Renal cortical epithelial cell (primary cell): ENCODE measurements around the gene PHF1. TPM values are rescaled to one million over a fixed set of nuclear protein-coding genes. Genes with fewer than 3 reads are reported as not detected.
"Not testable (repeated sequence)": the region's sequence is repeated elsewhere in the genome, so short reads cannot be mapped to it uniquely, and the experiment has no call there.

Source experiments
- DNase-seq: peaks from one replicate; pipeline ENCODE4 v3.0.0-alpha.2; 2011; ENCODE audit warnings: low read depth
- total RNA-seq: library from RNA; depleted of rRNA; stranded (reverse); fragments of >200 nt; gene quantifications from 2 replicates; pipeline ENCODE4 v1.2.3, GENCODE V29; 2014

PHF1 gene
- total RNA-seq = 11.1 and 16.7 TPM in 2 replicates

DNA sequence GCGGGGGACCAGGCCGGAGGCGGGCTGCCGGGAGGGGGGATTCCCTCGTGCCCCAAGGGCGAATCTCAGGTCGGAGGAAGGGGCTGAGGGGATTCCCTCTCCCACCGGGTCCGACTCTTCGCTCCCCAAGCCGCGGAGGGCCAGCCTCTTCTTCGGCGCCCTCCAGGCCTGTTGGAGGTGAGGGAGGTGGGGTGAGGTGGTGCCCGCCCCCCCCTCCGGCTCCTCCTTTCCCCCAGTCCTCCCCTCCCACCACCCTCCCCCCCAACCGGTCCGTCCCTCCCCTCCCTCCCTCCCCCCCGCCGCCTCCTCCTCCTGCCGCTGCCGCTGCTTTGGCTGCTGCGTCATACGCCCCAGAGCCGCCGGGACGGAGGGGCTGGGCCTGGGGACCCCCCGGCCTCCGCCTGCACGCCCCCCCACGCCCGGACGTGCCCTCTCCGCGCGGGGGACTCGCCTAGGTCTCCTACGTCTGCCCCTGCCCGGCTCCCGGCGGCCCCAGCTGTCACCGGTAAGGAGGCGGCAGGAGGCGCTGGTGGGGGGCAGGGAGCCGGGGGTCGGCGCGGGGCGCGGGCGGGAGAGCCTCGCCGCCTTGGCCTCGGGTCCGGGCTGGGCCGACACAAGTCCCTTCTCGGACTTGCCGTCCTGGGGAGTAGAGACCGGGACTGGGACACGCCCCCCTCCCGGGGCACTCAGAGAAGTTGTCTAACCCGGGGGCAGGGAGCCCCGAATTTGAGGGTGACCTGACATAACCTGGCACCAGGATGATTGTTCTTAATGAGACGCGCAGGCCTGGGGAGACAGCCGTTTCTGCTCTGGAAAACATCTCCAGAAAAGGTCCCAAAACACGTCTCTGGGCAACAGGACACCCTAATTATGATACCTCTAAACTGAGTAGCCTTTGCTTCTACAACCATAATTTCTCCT, at the start of gene PHF1:
TSS of gene PHF1 (plus strand) at position 304 of the 921 bp plus-strand sequence. CDS start 1,250 bp downstream, outside the sequence.
- DNase-seq = peak; percentile 33

DNA sequence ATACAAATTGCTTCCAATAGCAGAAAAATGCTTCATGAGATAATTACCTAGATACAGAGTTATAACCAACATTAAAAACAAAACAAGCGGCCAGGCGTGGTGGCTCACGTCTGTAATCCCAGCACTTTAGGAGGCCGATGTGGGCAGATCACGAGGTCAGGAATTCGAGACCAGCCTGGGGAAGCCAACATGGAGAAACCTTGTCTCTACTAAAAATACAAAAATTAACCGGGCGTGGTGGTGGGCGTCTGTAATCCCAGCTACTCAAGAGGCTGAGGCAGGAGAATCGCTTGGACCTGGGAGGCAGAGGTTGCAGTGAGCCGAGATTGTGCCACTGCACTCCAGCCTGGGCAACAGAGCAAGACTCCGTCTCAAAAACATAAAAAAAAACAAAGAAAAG, 47.3 kb upstream of the PHF1 start:
- DNase-seq = not testable (repeated sequence)

DNA sequence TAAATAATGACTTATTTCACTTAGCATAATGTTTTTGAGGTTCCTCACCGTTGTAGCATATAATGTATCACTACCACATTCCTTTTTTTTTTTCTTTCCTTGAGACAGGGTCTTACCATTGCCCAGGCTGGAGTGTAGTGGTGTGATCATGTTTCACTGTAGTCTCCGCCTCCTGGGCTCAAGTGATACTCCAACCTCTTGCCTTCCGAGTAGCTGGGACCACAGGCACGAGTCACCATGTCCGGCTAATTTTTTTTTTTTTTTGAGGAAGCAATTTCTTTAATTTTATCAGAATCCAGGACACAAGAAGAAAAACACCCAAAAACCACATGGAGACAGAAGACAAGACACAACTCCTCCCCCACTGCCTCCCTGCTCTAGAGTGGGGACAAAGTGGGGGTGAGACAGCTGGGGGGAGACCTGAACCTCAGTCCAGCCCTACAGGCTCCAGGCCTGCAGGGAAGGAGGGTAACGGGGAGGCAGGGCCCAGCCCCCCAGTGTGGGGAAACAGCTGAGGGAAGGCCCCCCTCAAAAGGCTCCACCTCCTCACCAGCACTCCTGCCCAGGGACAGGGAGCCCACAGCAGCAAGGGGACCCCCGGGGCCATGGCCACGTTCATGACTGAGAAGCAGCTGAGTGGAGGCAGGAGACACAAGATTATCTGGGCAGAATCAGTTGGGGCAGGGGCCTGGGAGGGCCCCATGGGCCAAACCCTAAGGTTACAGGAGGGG, 46.2 kb upstream of the PHF1 start:
- DNase-seq = peak; percentile 73

DNA sequence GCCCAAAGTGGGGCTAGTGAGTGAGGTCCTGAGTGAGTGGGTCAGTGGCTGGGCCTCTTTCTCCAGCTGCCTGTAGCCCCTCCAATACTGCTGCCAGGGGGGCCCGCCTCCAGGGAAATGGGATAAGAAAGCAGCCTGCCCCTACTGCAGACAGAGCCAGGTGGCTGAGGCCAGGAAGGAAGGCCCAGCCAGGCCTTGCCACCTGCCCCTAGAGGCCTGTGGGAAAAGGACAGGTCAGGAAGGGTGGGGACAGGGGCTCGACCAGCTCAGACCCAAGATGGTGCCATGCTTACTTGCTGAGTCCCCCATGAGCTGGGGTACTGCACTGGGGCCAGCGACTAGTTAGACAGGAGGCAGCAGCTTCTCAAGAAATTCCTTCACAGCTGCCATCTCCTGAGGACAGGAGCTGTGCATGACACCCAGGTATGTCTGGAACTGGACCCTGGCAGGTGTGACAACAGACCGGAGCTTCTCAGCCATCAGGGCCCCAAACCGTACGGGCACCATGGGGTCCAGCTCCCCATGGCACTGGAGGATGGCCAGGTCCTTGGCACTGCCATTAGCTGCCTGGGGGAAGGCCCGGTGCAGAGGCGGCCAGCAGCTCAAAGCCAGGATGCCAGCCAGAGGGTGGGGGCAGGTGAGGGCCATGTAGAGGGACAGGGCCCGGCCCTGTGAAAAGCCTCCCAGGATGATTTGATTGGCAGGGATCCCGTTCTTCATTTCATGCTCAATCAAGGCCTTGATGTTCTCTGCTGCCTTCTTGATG, 45.4 kb upstream of the PHF1 start:
- DNase-seq = not testable (repeated sequence)

DNA sequence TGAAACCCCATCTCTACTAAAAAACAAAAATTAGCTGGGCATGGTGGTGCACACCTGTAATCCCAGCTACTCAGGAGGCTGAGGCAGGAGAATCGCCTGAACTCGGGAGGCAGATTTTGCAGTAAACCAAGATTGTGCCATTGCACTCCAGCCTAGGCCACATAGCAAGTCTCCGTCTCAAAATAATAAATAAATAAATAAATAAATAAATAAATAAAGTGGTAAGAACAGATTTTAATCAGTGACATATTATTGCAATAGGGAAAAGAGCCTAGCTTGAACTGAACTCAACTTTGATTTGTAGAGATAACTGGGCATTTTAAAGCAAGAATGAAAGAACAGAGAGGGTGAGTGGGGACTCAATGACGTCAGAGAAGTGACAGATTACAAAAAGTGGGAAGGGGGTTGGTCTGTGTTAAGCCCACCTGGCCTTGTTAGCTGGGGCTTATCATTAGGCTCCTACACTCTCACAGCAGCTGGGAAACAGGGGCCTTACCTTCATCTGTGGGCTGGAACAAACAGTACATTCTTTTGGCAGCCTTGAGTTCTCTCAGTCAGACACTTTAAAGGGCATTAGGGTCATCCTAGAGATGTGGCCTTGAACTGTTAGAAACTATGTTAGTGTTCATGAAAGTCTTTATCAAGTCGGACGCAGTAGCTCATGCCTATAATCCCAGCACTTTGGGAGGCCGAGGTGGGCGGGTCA, 43.7 kb upstream of the PHF1 start:
- DNase-seq = no peak

DNA sequence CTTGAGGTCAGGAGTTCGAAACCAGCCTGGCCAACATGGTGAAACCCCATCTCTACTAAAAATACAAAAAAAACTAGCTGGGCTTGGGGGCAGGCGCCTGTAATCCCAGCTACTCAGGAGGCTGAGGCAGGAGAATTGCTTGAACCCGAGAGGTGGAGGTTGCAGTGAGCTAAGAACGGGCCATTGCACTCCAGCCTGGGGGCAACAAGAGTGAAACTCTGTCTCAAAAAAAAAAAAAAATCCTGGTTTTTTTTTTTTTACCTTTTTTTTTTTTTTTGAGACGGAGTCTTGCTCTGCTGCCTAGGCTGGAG, 43.1 kb upstream of the PHF1 start:
- DNase-seq = not testable (repeated sequence)

DNA sequence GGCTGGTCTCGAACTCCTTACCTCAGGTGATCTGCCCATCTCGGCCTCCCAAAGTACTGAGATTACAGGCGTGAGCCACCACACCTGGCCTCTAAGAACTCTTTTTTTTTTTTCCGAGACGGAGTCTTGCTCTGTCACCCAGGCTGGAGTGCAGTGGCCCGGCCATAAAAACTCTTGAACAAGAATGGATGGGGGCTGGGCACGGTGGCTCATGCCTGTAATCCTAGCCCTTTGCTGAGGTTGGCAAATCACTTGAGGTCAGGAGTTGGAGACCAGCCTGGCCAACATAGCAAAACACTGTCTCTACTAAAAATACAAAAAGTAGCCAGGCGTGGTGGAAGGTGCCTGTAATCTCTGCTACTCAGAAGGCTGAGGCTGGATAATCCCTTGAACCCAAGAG, 38.9 kb upstream of the PHF1 start:
- DNase-seq = not testable (repeated sequence)

DNA sequence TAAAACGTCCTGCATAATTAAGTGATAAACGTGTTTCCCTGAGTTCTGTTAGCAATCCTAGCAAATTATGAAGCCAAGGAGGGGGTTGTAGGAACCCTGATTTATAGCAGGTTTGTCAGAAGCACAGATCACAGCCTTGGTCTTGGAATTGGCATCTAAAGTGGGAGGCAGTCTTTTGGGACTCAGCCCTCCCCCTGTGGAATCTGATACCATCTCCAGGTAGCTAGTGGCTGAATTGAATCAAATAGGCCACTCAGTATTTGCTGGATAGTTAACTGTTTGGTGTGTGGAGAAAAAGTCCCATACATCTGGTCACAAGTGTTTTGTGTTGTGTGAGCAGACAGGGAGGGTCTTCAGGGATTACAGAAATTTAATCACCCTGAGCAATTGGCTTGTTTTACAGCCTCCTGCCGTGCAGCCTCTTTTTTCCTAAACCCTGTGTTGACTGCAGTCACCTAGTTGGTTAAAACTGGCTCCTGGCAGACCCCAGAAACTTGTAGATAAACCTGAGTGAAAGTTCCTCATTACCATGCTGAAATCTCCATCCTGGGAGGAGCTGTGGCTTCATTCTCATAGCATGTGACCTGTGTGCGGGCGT, 38.2 kb upstream of the PHF1 start:
- no peak for DNase-seq

DNA sequence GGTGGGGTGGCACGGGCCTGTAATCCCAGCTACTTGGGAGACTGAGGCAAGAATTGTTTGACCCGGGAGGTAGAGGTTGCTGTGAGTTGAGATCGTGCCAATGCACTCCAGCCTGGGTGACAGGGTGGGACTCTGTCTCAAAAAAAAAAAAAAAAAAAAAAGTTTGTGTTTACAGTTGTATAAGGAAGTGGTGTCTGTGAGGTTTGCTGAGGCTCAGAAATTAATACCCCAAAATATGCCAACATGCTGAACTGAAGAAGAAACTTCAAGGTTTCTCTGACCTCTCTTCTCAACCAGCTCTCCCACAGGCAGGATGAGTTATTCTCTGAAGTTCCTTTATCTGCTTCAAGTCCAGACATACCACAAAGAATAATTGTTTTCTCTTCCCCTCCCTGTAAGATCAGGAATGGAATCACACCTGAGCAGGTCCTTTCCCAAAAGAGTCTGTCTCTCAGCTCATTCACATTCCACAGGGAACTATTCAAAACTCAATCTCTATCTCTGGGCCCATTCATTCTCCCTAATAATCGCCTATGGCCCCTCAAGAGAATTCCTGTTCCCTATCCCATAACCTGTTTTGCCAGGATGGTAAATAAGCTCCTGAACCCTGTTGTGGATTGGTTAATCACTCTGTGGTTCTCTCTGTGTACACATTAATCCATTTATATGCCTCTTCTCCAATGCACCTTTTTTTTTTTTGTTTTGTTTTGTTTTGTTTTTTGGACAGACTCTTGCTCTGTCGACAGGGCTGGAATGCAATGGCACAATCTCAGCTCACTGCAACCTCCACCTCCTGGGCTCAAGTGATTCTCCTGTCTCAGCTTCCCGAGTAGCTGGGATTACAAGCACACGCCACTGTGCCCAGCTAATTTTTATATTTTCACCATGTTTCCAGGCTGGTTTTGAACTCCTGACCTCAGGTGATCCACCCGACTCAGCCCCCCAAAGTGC, 36.6 kb upstream of the PHF1 start:
- DNase-seq = peak; percentile 41

DNA sequence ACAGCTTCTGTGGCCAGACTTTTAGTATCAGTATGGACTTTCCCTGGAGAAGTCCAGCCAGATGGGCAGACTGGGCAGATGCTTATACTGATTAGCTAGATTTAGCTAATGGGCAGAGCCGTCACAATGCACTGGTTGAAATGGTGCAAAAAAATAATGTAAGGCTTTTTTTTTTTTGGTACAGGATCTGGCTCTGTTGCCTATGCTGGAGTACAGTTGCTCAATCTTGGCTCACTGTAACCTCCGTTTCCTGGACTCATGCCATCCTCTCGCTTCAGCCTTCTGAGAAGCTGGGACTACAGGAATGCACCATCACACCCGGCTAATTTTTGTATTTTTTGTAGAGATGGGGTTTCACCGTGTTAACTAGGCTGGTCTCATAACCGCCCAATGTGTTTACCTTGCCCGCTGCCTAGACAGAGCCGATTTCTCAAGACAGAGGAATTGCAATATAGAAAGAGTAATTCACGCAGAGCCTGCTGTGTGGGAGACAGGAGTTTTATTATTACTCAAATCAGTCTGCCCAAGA, 35.6 kb upstream of the PHF1 start:
- peak; percentile 91 for DNase-seq

DNA sequence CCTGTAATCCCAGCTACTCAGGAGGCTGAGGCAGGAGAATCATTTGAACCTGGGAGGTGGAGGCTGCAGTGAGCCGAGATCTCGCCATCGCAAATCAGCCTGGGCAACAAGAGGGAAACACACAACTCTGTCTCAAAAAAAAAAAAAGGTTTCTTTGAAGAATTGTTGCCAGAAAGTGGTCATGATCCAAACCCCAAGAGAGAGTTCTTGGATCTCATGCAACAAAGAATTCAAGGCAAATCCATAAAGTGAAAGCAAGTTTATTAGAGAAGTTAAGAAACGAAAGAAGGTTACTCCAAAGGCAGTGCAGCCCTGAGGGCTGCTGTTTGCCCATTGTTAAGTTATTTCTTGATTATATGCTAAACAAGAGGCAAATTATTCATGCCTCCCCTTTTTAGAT, 33.6 kb upstream of the PHF1 start:
- no peak for DNase-seq

DNA sequence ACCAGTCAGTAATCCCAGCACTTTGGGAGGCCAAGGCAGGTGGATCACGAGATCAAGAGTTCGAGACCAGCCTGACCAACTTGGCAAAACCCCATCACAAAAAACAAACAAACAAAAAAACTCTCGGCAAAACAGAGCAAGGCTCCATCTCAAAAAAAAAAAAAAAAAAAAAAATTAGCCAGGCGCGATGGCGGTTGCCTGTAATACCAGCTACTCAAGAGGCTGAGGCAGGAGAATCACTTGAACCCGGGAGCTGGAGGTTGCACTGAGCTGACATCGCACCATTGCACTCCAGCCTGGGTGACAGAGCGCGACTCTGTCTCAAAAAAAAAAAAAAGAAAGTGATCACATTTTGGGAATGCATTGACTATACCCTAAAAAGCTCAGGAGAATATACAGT, 31.6 kb upstream of the PHF1 start:
- DNase-seq = not testable (repeated sequence)

DNA sequence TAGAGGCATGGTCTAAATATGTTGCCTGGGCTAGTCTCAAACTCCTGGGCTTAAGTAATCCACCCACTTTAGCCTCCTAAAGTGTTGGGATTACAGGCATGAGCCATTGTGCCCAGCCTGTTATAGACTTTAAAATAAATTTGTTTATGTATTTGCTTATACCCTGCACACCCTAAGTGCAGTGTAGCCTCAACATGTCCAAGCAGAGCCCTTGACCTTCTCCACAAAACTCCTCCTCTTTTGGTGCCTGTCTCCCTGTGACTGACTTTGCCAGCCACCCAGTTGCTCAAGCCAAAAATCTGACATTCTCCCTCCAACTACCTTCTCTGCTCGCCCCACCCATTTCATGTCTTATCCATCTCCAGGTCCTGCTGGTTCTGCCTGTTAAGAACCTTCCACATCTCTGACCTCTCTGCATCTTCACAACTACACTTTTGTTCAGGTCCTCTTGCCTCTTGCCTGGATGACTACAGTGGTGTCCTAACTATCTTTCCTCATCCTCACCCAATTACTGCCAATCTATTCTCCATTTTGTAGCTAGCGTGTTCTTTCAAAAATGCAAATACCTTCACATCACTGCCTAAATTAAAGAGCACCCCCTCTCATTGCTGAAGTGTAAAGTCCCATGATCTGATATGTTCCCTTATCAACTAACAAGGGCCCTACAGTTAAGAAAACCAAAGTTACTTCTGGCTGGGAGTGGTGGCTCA, 30.4 kb upstream of the PHF1 start:
- DNase-seq = no peak

DNA sequence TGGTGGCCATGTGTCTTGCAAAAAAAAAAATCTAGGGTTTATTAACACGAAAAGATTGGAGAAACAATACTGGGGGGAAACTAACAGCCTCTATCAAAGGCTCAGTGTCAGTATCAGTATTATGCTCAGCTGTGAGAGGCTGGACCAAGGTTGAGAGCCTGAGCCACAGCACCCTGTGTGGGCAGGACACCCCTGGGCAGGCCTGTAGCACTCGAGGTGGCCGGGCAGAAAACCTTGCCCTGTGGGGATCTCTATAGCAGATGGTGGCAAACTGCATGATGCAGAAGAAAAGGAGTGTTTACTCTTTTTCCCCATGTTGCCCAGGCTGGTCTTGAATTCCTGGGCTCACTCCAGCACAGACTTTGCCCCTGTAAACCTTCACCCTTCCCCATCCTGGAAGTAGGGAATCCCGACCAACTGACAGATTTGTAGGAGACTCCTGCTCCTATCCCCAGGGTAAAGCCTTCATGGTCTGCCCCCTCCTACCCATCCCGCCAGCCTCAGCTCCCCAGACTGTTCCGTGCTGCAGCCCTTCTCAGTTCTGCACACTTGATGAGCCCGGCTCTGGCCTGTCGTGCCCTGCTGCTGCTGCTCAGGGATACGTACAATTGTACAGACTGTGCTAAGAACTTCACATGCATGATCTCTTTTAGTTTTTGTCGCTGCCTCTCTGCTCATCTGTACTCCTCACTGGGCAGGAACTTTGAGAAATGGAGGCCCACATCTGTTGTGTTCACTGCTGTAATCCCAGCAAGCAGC, 27.2 kb upstream of the PHF1 start:
- no peak for DNase-seq

DNA sequence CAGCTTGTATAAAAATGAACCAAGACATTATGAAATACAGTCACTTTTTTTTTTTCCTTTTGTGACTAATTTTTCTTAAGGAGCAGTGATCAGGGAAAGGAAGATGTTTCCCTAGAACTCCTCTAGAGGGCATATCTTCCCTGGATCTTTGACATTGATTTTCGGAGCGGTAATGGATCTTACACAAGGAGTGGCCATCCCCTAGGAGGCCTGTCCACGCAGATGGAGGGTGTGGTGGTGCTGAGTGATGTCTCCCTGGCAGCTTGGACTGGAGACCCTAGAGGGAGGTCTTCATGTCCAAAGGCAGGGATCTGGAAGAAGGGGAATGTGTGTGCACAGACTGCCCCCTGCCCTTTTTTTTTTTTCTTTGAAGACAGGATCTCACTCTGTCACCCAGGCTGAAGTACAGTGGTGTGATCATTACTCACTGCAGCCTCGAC, 26.2 kb upstream of the PHF1 start:
- peak; percentile 75 for DNase-seq

DNA sequence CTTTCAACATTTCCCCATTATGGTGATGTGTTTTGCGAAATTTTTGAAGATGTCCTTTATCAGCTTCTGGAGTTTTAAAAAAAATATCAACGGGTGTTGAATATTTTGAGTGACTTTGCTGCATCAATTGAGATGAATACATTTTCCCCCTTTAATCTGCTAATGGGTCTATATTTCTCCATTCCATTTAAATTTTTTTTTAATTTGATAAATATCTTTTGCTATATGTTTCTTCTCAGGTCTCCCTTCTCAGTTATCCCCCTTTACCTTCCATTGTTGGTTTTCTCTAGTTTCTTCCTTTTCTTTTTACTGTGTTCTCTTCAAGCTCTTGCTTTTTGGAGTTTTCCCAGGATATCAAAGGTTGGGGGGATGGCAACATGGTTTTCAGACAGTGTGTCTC, 20.6 kb upstream of the PHF1 start:
- no peak for DNase-seq

DNA sequence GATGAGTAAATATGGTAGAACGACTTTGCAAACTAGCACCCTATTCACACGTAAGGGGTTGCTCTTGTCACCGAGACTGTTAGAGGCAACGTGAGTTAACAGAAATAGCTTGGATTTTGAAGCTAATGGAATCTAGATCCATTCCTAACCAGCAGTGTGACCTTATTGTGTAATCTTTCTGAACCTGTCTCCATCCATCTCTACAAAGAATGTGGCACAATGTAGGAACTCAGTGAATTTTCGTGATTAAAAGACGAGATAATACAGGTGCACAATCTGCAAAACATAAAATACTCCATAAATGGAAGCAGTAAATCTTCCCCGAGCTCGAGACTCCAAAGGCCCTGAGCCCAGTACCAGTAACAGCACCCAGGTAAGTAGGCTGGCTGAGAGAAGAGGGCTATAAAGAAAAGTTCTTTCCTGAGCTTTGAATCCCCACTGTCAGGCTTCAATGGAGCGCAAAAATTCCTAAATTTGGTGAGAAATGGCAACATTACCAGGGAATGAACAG, 20.0 kb upstream of the PHF1 start:
- DNase-seq = peak; percentile 39

DNA sequence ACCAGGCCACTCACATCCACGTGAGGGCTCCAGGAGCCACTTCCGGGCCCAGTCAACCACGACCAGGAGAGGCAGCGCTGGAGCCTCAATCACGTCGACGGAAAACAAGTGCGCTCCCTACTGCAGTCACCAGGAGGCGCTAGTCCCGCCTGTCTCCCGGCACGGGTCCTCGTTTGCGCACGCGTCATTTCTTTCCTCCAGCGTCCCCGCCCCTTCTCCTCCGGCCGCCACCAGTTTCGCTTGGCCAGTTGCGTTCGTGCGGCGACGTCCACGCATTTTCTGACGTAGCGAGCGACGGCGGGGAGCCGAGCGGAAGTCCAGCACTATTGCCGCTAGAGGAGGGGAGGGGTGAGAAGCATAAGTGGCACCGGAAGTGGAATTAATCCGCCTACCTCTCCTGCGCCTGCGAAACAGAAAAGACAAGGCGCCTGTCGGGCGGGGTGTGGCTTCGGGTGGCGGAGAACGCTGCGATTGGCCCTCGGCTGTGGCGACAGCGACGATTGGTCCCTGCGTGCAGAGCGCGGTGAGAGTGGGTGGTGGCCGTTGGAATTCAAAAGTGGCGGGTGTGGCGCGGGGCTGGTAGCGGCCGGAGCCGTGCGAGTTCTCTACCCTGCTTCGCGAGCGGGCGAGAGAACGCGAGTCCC, 19.4 kb upstream of the PHF1 start, which contains the start of gene KIFC1:
TSS of gene KIFC1 (plus strand) at position 546 of the 644 bp plus-strand sequence. CDS start 163 bp downstream, outside the sequence.
- peak; percentile 99 for DNase-seq
